Skin of body (tissue), 2 donors: ENCODE measurements around the gene RIC8B. TPM values are rescaled to one million over a fixed set of nuclear protein-coding genes. Genes with fewer than 3 reads are reported as not detected.

Source experiments
- DNase-seq: peaks from one replicate; lab custom pipeline; 2025; lab: John Stamatoyannopoulos, UW
- total RNA-seq: library from RNA; depleted of rRNA; stranded (reverse); fragments of >200 nt; gene quantifications from one replicate; pipeline ENCODE4 v1.2.3, GENCODE V29; 2014

Gene RIC8B
- total RNA-seq, 1 donor from 2014 or later = 12.7 TPM

GRCh38 chr12:106794369-106794768 is 19.9 kb downstream of the RIC8B start:
- no peak for DNase-seq

GRCh38 chr12:106801167-106801708 is 26.8 kb downstream of the RIC8B start:
- DNase-seq = no peak

- DNase-seq = no peak
Observed at GRCh38 chr12:106801830-106802533, 27.5 kb downstream of the RIC8B start.

- DNase-seq = no peak
Observed at GRCh38 chr12:106804668-106805067, 30.2 kb downstream of the RIC8B start.

GRCh38 chr12:106814714-106815113 is 40.2 kb downstream of the RIC8B start:
- no peak for DNase-seq

- no peak for DNase-seq
Observed at GRCh38 chr12:106815741-106816140, 41.3 kb downstream of the RIC8B start.

GRCh38 chr12:106816231-106816630 is 41.7 kb downstream of the RIC8B start:
- DNase-seq = no peak

GRCh38 chr12:106819991-106820390 is 45.5 kb downstream of the RIC8B start:
- no peak for DNase-seq

GRCh38 chr12:106831699-106832098 is 57.2 kb downstream of the RIC8B start:
- DNase-seq = no peak

- no peak for DNase-seq
Observed at GRCh38 chr12:106837782-106838181, 63.3 kb downstream of the RIC8B start.

- no peak for DNase-seq
Observed at GRCh38 chr12:106839333-106839732, 64.9 kb downstream of the RIC8B start.

GRCh38 chr12:106840243-106840642 is 65.8 kb downstream of the RIC8B start:
- DNase-seq = no peak

GRCh38 chr12:106841510-106842302 is 67.2 kb downstream of the RIC8B start:
- peak; percentile 62 for DNase-seq

- no peak for DNase-seq
Observed at GRCh38 chr12:106845902-106846301, 71.4 kb downstream of the RIC8B start.

GRCh38 chr12:106847861-106848260 is 73.4 kb downstream of the RIC8B start:
- no peak for DNase-seq

GRCh38 chr12:106851306-106851705 is 76.8 kb downstream of the RIC8B start:
- DNase-seq = no peak

GRCh38 chr12:106854723-106855122 is 80.2 kb downstream of the RIC8B start:
- no peak for DNase-seq

GRCh38 chr12:106855221-106855758 is 80.8 kb downstream of the RIC8B start:
- DNase-seq = no peak

GRCh38 chr12:106861984-106862916 is 87.8 kb downstream of the RIC8B start:
- DNase-seq = no peak

- no peak for DNase-seq
Observed at GRCh38 chr12:106863189-106863588, 88.7 kb downstream of the RIC8B start.

- DNase-seq = no peak
Observed at GRCh38 chr12:106865683-106866082, 91.2 kb downstream of the RIC8B start.
